ENCODE data around the gene GAN. TPM values are rescaled to one million over a fixed set of nuclear protein-coding genes. Genes with fewer than 3 reads are reported as not detected.

GAN gene
- total and polyA plus RNA-seq, 9 of the 15 experiments (the other 6 are each of a cell fraction or from before 2014, with no cell fraction given), result 0.83 to 15.1 (median 5.2) TPM

GRCh38 chr16:81296631-81297030 is 18.1 kb upstream of the GAN start:
- 5% methylated on average over 7 of the region's 7 CpGs for WGBS (ENCODE audit: insufficient coverage, low coverage, missing lambda C conversion rate)
- TF ChIP-seq KLF13 (tag; IDR thresholded peaks at IDR 0.05; ENCODE audit: borderline replicate concordance, low read depth) (peak; percentile 30; the same call in 1 of the 2 replicates), ZNF239 (CRISPR knock-in tag; IDR thresholded peaks at IDR 0.05) (no peak)
- FAIRE-seq (no peak), DNase-seq (ENCODE audit: extremely low read depth in 1 of 4, low spot score in 3 of 4) (no peak), ATAC-seq (no peak)
- H3K27me3 ChIP-seq (ENCODE audit: control insufficient read depth in 2 of 2, insufficient read depth in 2 of 2, low read length in 2 of 2), result peaks cover 36 to 64% of the 10 kb centered on the region in 2 experiments
- H3K27ac ChIP-seq (ENCODE audit: extremely low read depth, low read depth, low read length), result no peak overlapping the region
- POLR2A ChIA-PET, result no interaction called here
- H3K4me3 ChIP-seq, result no peak overlapping the region
- no peak overlapping the region for H3K9ac ChIP-seq (ENCODE audit: insufficient read depth in 1 of 2, low read depth in 2 of 2, low read length in 2 of 2)
- intact Hi-C loops (cut with micrococcal nuclease), result no loop called here
- H4K20me1 ChIP-seq (replicated peaks; ENCODE audit: control insufficient read depth, insufficient read depth, low read length), result no peaks in the 10 kb centered on the region
- no peak overlapping the region for H3K4me2 ChIP-seq (ENCODE audit: insufficient read depth, low read length)
- no peaks in the 10 kb centered on the region for H3K9me1 ChIP-seq (ENCODE audit: control insufficient read depth, insufficient read depth, low read length)
- H3K4me1 ChIP-seq (replicated peaks in 1 of 2; ENCODE audit: control insufficient read depth in 2 of 2, insufficient read depth in 2 of 2, low read length in 2 of 2), result no peaks in the 10 kb centered on the region
- no peaks in the 10 kb centered on the region for H3K36me3 ChIP-seq (ENCODE audit: control insufficient read depth, insufficient read depth, low read length)
- no peaks in the 10 kb centered on the region for H3K79me2 ChIP-seq (ENCODE audit: control insufficient read depth, insufficient read depth, low read length)
- no peak overlapping the region for H2AFZ ChIP-seq (ENCODE audit: low read depth, low read length)
- CTCF ChIA-PET (ENCODE audit: low intra/inter-chr PET ratio), result no interaction called here
- BruUV-seq (replicated peaks), result no TSS peak
- H3K9me3 ChIP-seq (replicated peaks; ENCODE audit: control insufficient read depth, insufficient read depth, low read depth, low read length), result no peaks in the 10 kb centered on the region
- in situ Hi-C loops (cut with MboI), result no loop called here

DNA sequence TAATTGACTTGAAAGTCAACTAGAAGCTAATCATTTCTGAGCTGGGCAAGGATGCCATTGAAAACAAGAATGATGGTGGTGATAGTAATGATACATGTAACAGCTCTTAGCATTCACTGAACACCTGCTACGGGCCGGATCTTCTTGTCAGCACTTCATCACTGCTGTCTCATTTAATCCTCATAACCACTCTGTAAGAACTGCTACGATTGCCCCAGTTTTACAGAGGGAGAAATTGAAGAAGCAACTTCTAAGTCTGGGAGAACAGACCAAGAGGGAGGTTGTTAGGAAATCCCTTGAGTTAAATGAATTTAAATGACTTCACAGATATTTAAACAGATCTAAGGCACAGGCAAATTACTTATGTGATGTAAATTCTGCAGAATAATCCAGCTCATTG is 7.0 kb upstream of the GAN start:
- Histone ChIP-seq H3K27ac (ENCODE audit: extremely low read depth, low read depth, low read length) (no peak overlapping the region), H3K36me3 (ENCODE audit: control insufficient read depth, insufficient read depth, low read length) (no peaks in the 10 kb centered on the region), H3K9me3 (replicated peaks; ENCODE audit: control insufficient read depth, insufficient read depth, low read depth, low read length) (no peaks in the 10 kb centered on the region), H3K9ac (ENCODE audit: insufficient read depth in 1 of 2, low read depth in 2 of 2, low read length in 2 of 2) (no peak overlapping the region), H3K4me1 (replicated peaks in 1 of 2; ENCODE audit: control insufficient read depth in 2 of 2, insufficient read depth in 2 of 2, low read length in 2 of 2) (0 out of 5 replicates have a peak, but pooled peaks cover 0 to 4% of the 10 kb centered on the region in 2 experiments), H2AFZ (ENCODE audit: low read depth, low read length) (no peak overlapping the region), H4K20me1 (replicated peaks; ENCODE audit: control insufficient read depth, insufficient read depth, low read length) (0 out of 2 replicates have a peak, but pooled peaks cover 4% of the 10 kb centered on the region), H3K4me3 (no peak overlapping the region), H3K27me3 (ENCODE audit: control insufficient read depth in 2 of 2, insufficient read depth in 2 of 2, low read length in 2 of 2) (peaks cover 10 to 15% of the 10 kb centered on the region in 2 experiments), H3K9me1 (ENCODE audit: control insufficient read depth, insufficient read depth, low read length) (no peaks in the 10 kb centered on the region), H3K4me2 (ENCODE audit: insufficient read depth, low read length) (no peak overlapping the region), H3K79me2 (ENCODE audit: control insufficient read depth, insufficient read depth, low read length) (no peaks in the 10 kb centered on the region)
- no peak for TF ChIP-seq EWSR1 (IDR thresholded peaks at IDR 0.05; ENCODE audit: borderline replicate concordance, low read depth, partially characterized antibody)
- TF ChIP-seq, protein P1, sequence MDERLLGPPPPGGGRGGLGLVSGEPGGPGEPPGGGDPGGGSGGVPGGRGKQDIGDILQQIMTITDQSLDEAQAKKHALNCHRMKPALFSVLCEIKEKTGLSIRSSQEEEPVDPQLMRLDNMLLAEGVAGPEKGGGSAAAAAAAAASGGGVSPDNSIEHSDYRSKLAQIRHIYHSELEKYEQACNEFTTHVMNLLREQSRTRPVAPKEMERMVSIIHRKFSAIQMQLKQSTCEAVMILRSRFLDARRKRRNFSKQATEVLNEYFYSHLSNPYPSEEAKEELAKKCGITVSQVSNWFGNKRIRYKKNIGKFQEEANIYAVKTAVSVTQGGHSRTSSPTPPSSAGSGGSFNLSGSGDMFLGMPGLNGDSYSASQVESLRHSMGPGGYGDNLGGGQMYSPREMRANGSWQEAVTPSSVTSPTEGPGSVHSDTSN (CRISPR knock-in tag; IDR thresholded peaks at IDR 0.05; ENCODE audit: low read depth), result no peak
- TF ChIP-seq, protein P1 (tag; conservative IDR thresholded peaks at IDR 0.05; ENCODE audit: low read depth), result peak; percentile 52; the same call in 1 of the 2 replicates
- intact Hi-C loops (cut with micrococcal nuclease), result no loop called here
- ChIA-PET POLR2A (no interaction called here), CTCF (ENCODE audit: low intra/inter-chr PET ratio) (no interaction called here)
- in situ Hi-C loops (cut with MboI), result no loop called here
- ATAC-seq (no peak; the same call in 2 of the 3 replicates), FAIRE-seq (no peak), DNase-seq (ENCODE audit: extremely low read depth in 1 of 4, low spot score in 3 of 4) (no peak)
- BruUV-seq (replicated peaks), result no TSS peak
- WGBS (ENCODE audit: insufficient coverage, low coverage, missing lambda C conversion rate), result 3% methylated on average over 3 of the region's 3 CpGs
